Liver (tissue), 3 donors: Measurements from ENCODE around the gene CIC.

ENCODE experiments used
- ATF3 ChIP-seq: IDR thresholded peaks from 2 replicates; pipeline ENCODE4 v1.6.1; 2016; ENCODE audit warnings: antibody characterized with exemption
- CTCF ChIP-seq: fragments of 150-350 bp; IDR thresholded peaks from 2 replicates; pipeline ENCODE4 v1.5.1; 2017; ENCODE audit warnings: improper control_type of control experiment, low read depth, low read length; ENCODE audit not compliant: missing input control
- FOXA1 ChIP-seq: IDR thresholded peaks from 2 replicates; pipeline ENCODE4 v1.6.1; 2016; ENCODE audit warnings: antibody characterized with exemption
- GABPA ChIP-seq, 2 donors: IDR thresholded peaks in 1 of 2; conservative IDR thresholded peaks in 1 of 2; 2 replicates each; pipeline ENCODE4 v1.6.1; 2016; ENCODE audit warnings: antibody characterized with exemption in 2 of 2, mild to moderate bottlenecking in 1 of 2, moderate library complexity in 1 of 2
- HNF4G ChIP-seq: IDR thresholded peaks from 2 replicates; pipeline ENCODE4 v1.6.1; 2016; ENCODE audit warnings: antibody characterized with exemption
- MAX ChIP-seq: IDR thresholded peaks from 2 replicates; pipeline ENCODE4 v1.6.1; 2016; ENCODE audit warnings: antibody characterized with exemption
- RAD21 ChIP-seq, 2 donors: IDR thresholded peaks; 2 replicates each; pipeline ENCODE4 v1.6.1; 2016; ENCODE audit warnings: antibody characterized with exemption in 2 of 2, mild to moderate bottlenecking in 2 of 2
- REST ChIP-seq: IDR thresholded peaks from 2 replicates; pipeline ENCODE4 v1.6.1; 2016; ENCODE audit warnings: antibody characterized with exemption, mild to moderate bottlenecking
- TAF1 ChIP-seq: conservative IDR thresholded peaks from 2 replicates; pipeline ENCODE4 v1.6.1; 2016; ENCODE audit warnings: antibody characterized with exemption, mild to moderate bottlenecking
- YY1 ChIP-seq: IDR thresholded peaks from 2 replicates; pipeline ENCODE4 v1.6.1; 2016; ENCODE audit warnings: antibody characterized with exemption, mild to moderate bottlenecking
- donor health status: healthy.
- donor health status: healthy.

GRCh38 chr19:42268704-42269477, at the start of gene CIC:
- TF ChIP-seq FOXA1: no peak
- no peak for TF ChIP-seq CTCF
- TF ChIP-seq GABPA (IDR thresholded peaks at IDR 0.05 in 1 of 2, conservative IDR thresholded peaks at IDR 0.05 in 1 of 2): peak; percentile 76 to 92
- peak; percentile 12 for TF ChIP-seq REST
- TF ChIP-seq ATF3: no peak
- peak; percentile 93 for TF ChIP-seq YY1
- TF ChIP-seq RAD21 (IDR thresholded peaks at IDR 0.05): no peak
- TF ChIP-seq TAF1: peak; percentile 88
- TF ChIP-seq MAX: no peak
- TF ChIP-seq HNF4G: no peak
